Pons (tissue), 1 donor: ENCODE measurements around the gene ANKRD13B.

Experiments used
- DNase-seq: peaks from one replicate; pipeline ENCODE4 v3.0.0-alpha.2; 2016; ENCODE audit warnings: low spot score

ANKRD13B gene

GRCh38 chr17:29594519-29595090, 1.7 kb downstream of the ANKRD13B start:
- no peak for DNase-seq

DNA sequence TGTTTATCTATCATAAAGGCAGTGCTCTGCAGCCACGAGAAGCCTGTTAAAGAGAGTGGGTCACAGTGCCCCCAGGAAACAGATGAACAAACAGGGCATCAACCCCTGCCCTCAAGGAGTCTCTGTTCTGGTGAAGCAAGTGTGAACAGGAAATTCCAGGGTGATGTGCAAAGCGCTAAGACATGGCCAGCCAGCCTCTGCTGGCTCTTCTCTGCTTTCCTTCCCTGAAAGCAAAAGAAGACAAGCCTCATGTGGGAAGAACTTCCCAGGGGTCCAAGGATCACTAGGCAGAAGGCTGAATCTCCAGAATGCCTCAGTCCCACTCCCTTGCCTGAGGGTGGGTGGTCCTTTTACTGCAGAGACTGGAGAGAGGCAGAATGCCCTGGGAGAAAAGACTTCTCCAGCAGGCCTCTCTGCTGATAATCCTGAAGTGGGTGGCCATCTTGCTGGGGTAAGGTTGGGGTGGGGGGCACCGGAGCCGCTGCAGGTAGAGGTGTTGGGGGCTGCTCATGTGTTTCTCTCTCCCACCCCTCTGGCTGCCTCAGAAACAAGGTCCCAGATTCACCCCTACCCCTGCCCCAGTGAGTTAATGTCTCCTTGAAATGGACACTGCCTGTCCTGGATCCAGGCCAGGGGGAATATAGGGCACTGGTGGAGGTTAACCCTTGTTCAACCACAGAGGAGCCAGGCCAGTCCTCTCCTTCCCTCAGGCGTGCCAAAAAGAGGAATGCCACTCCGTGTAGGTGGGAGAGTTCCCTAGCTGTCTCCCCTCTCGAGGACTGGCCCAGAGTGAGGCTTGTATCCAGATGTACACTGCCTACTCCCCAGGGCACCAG, 2.4 kb downstream of the ANKRD13B start:
- DNase-seq, result no peak

DNA sequence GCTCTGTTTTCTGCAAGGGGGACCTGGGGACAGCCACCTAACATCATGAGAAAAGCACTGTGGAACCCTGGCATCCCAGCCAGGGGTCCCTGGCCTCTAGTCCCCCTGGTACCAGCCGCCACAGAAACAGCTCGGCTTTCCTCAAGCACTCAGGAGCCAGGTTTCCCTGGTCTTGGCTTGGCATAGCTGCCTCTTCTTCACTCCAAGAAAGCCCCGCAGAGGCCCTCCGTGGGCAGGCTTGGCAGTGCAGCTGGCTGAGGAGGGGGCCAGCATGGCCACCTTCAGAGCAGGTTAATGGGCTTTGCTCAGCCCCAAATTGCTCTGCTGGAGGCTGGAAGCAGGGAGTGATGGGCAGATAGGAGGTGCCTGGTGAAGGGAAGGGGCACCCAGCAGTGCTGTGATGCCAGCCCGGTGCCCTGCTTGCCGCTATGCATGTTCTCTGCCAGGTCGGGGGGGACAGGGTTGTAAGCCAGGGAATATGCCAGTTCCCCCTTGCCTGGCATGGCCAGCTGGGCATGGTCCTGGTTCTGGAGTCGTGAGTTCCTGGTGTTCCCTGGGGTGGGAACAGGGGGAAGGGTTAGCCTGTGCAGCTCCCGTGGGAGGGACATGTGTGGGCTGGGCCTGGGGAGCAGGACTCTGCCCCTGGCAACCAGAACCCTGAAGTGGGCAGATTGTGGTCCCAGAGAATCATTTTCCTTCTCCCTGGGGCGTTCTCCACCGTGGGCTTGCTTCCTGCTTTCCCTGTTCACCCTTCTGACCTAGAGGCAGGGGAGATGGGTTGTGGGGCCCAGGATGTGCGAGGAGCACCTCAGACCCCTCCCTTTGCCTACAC, 3.2 kb downstream of the ANKRD13B start:
- no peak for DNase-seq

GRCh38 chr17:29596811-29597210, 3.9 kb downstream of the ANKRD13B start:
- no peak for DNase-seq

DNA sequence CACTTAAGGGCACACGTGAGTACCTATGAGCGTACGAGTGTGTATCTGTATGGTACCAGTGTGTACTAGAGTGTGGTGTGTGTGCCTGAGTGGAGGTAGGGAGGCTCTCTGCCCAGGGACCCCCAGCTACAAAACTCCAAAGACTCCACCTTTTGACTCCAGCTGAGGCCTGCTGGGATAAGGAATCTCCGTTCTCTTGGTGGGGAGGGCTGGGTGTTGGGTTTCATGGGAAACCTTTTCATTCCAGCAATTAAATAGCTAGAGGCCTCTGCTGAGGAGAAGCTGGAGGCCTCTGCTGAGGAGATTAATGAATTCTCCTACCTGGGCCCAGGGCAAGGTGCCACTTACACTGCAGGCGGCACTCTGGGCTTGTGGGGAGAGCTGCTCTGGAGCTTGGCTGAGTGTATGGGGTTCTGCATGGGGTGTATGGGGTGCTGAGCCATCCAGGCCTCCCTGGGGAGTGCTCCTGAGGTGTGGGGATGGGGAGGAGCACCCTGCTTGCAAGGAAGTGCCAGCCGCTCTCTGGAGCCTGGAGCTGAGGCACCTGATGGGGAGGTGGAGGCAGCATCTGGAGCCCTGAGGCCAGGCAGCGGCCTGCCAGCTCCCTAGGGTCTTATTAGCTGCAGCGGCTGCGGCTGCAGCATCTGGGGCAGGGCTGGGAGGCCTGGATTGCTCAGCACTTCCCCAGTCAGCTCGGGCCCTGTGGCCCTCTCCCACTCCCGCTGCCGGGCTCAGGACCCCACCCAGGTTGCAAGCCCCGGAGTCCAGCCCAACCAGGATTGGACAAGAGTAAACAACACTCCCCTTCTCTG, 4.6 kb downstream of the ANKRD13B start:
- DNase-seq, result no peak

DNA sequence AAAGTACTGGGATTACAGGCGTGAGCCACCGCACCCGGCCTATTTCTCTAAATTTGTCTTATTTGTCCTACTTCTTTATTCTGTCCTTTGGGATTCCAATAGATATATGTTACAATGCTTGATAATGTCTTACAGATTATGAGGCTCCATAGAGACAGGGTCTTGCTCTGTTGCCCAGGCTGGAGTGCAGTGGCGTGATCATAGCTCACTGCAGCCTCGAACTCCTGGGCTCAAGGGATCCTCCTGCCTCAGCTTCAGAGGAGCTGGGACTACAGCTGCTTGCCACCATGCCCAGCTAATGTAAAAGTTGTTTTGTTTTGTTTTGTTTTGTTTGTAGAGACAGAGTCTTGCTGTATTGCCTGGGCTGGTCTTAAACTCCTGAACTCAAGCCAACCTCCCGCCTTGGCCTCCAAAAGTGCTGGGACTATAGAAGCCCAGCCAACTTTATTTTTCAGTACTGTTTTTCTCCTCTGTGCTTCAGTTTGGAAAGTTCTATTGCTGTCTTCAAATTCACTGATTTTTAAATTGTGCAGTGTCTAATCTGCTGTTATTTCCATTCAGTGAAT, 10.3 kb downstream of the ANKRD13B start:
- no peak for DNase-seq

- no peak for DNase-seq
Measured at GRCh38 chr17:29607557-29608195, 14.7 kb downstream of the ANKRD13B start.

DNA sequence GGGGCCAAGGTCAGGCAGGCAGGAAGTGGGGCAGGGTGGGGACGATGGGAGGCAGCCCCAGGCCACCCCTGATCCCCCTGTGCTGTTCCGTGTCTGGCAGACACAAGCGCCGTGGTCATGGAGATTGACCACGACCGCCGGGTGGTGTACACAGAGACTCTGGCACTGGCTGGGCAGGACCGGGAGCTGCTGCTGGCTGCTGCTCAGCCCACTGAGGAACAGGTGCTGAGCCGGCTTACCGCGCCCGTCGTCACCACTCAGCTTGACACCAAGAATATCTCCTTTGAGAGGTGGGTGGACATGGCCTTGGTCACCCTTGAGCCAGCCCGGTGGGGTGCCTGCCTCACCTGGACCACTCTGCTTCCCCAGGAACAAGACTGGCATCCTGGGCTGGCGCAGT, 16.1 kb downstream of the ANKRD13B start:
- no peak for DNase-seq

- no peak for DNase-seq
Measured at GRCh38 chr17:29610395-29610794, 17.5 kb downstream of the ANKRD13B start.

DNA sequence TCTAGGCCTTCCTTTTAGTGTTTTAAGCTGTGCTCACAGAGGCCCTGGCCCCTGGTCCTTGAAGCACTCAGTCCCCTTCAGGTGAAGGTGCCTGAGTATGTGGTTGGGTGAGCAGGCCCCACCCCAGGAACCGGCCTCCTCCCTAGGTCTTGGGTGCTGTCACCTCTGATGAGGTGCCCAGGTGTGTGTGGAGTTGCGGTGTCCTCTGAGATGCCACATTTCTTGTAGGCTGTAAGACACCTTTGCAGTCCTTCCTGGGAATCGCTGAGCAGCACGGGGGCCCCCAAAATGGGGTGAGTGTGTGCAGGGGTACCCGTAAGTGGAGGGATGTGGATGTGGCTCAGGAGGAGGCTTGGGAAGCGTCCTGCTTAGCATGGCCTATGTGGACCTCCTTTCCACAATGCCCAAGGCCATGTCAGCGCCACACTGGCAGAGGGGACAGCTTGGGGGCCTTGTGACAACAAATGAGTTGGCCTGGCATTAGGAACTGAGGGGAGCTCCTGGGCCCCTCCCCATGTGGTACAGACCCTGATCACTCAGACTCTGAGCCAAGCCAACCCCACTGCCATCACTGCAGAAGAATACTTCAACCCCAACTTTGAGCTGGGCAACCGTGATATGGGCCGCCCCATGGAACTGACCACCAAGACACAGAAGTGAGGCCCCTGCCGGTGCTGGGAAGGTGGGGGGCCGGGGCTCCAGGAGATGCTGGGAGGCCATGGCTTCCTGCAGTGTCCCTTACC, 18.6 kb downstream of the ANKRD13B start:
- no peak for DNase-seq

DNA sequence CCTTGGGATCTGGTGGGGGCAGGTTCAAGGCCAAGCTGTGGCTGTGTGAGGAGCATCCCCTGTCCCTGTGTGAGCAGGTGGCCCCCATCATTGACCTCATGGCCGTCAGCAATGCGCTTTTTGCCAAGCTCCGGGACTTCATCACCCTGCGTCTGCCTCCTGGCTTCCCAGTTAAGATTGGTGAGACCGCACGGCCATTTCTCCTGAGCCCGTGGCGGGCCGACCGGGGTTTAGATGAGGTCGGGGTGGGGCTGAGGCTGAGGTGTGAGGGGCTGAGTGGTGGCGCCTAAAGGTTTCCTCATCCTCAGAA, 19.1 kb downstream of the ANKRD13B start:
- no peak for DNase-seq

- no peak for DNase-seq
Measured at GRCh38 chr17:29612404-29613280, 19.7 kb downstream of the ANKRD13B start.

- DNase-seq, result peak; percentile 87
Measured at GRCh38 chr17:29613352-29613837, 20.5 kb downstream of the ANKRD13B start.

GRCh38 chr17:29613856-29614255, 20.9 kb downstream of the ANKRD13B start:
- DNase-seq, result no peak

GRCh38 chr17:29614349-29615047, 21.6 kb downstream of the ANKRD13B start:
- DNase-seq, result peak; percentile 89

DNA sequence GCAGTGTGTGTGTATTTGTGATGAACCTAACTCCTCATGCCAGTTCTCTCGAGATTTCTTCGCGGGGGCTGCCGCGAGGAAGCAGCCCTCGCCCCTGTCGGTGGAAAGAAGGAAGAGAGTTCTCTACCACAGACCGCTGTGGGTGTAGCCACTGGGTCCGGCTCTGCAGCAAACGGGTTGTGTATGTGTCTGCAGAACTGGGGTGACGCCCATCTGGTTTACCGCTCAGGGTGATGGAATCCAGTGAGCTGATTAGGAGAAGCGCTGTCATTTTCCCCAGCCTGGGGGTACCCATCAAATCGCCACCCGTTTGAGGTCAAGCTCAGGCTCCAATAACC, 22.1 kb downstream of the ANKRD13B start:
- no peak for DNase-seq

GRCh38 chr17:29615492-29616299, 22.8 kb downstream of the ANKRD13B start:
- DNase-seq, result peak; percentile 97
